ENCODE data around the gene APBA2.

Gene APBA2

DNA sequence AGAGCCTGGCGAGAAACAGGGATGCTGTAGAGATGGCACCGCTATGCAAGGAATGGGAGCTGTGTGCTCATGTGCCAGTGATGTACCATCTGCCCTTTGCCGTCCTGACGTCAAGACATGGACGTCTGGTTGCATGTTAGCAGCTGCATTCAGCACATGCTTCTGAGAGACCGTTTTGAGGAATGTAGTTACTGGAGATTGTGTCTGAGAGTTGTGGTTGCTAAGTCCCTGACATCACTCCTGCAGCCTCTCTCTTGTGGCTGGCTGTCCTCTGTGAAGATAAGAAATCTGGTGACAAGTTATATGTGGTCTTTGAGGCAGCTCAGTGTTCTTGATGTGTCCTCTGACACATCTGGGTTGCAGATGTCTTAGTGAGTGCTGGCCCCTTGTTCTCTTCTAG lies 165.1 kb downstream of the APBA2 start:
- DNase-seq, result no peak
- TF ChIP-seq POLR2A (IDR thresholded peaks at IDR 0.05; ENCODE audit: low read length) (no peak), GATA1 (IDR thresholded peaks at IDR 0.05; ENCODE audit: low read depth, low read length) (no peak)

DNA sequence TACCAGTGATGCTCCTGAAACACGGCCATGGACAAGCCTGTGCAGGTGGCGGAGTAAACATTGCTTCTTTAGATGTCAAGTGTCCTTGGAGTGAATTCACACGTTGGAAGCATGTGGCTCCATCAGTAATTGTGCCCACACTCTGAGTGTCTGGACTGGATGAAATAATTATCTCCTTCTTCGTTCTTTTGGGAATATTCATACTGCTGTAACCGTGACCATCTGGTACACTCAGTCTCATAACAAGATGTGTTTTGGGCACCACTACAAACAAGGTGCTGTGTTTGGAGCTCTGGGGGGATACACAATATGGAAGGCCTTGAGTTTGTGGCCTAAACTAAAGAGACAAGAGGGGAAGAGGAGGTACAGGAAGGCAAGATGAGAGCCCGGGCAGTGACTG lies 165.6 kb downstream of the APBA2 start:
- no peak for DNase-seq
- TF ChIP-seq POLR2A (IDR thresholded peaks at IDR 0.05; ENCODE audit: low read length) (no peak), GATA1 (IDR thresholded peaks at IDR 0.05; ENCODE audit: low read depth, low read length) (no peak)

DNA sequence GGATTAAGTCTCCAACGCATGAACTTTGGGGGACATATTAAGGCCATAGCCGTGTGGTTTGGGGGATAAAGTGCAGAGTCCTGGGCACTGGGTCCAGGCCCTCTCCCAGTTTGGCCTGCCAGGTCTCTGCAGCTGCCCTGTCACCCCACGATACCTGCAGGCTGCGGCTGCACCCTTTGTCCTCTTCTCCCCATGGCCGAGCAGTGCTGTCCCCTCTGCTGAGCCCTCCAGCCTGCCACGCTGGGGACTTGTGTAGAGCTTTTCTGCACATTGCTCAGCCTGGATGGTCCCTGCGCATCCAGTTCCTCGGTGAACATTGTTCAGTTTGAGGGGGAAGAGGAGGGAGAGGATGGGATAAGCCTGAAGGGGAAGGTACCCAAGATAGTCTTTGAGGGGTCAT lies 167.2 kb downstream of the APBA2 start:
- TF ChIP-seq POLR2A (IDR thresholded peaks at IDR 0.05; ENCODE audit: low read length), result no peak
- no peak for DNase-seq

DNA sequence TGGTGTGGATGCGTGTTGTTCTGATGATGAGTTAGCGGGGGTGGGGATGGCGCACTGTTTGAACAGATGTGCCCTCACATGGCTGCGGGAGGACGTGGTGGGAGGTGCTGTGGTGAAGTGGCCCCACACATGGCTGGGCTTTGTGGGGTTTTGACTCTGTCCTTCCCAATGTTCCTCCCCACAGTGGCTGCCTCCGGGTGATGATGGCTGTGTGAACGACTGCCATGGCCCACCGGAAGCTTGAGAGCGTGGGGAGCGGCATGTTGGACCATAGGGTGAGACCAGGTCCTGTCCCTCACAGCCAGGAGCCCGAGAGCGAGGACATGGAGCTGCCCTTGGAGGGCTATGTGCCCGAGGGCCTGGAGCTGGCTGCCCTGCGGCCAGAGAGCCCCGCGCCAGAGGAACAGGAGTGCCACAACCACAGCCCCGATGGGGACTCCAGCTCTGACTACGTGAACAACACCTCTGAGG lies 167.9 kb downstream of the APBA2 start:
- TF ChIP-seq GATA1 (IDR thresholded peaks at IDR 0.05; ENCODE audit: low read depth, low read length) (no peak), POLR2A (IDR thresholded peaks at IDR 0.05; ENCODE audit: low read length) (no peak)
- DNase-seq, result no peak

DNA sequence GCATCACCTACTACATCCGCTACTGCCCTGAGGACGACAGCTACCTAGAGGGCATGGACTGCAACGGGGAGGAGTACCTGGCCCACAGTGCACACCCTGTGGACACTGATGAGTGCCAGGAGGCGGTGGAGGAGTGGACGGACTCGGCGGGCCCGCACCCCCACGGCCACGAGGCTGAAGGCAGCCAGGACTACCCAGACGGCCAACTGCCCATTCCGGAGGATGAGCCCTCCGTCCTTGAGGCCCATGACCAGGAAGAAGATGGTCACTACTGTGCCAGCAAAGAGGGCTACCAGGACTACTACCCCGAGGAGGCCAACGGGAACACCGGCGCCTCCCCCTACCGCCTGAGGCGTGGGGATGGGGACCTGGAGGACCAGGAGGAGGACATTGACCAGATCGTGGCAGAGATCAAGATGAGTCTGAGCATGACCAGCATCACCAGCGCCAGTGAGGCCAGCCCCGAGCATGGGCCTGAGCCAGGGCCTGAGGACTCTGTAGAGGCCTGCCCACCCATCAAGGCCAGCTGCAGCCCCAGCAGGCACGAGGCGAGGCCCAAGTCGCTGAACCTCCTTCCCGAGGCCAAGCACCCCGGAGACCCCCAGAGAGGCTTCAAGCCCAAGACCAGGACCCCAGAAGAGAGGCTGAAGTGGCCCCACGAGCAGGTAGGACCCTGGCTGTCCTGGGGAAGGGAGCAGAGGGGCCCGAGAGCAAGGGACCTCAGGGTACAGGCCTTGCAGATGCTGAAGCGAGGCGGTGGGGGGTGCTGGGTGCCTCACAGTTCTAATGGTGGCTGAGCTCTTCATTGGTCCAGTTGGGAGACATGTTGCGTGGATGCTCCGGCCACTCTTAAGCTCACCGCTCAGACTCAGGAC lies 168.6 kb downstream of the APBA2 start:
- TF ChIP-seq POLR2A (IDR thresholded peaks at IDR 0.05; ENCODE audit: low read length) (no peak), GATA1 (IDR thresholded peaks at IDR 0.05; ENCODE audit: low read depth, low read length) (no peak)
- DNase-seq, result no peak

DNA sequence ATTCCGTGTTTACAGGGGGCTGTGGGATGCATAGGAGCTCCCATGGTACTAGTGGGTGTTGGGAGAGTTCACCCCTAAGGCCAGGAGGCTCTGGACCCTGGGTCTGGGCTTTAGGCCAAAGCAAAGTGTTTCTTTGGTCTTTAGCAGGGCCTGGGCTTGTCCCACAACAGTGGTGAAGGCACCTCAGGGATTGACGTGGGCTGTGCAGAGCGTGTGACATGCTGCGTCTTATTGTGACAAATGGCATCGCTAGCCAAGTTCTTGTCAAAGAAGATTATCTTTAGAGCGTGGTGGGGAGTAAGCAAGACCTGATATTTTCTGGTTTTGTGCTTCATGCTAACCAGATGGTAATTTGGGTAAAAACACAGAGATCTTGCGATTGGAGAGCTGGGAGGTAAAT lies 170.1 kb downstream of the APBA2 start:
- no peak for DNase-seq
- TF ChIP-seq GATA1 (IDR thresholded peaks at IDR 0.05; ENCODE audit: low read depth, low read length) (no peak), POLR2A (IDR thresholded peaks at IDR 0.05; ENCODE audit: low read length) (no peak)

DNA sequence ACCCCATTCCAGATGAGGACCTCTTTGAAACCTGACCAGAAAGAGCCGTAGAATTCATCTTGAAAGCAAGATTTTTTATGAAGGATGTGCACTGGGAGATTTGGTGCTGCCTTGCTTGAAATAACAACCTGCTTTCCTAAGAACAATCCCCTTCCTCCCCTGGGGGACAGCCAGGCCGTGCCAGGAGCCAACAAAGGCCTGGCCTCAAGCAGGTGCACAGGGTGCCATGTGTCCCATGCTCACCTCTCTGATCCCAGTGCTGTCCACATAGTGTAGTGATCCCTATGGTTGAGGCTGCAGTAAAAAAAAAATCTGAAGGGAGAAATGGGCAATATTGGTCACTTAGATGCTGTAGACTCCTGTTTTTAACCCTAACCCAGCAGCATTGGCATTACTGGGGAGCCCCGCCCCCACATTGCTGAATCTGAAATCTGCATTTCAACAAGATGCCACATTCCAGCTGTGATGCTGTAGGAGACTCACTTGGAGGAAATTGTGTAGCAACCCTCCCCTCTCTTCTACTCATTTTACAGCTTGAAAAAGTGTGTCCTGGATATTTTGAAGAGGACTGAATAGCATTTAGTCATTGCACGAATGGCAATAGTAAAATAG lies 171.2 kb downstream of the APBA2 start:
- TF ChIP-seq GATA1 (IDR thresholded peaks at IDR 0.05; ENCODE audit: low read depth, low read length) (no peak), POLR2A (IDR thresholded peaks at IDR 0.05; ENCODE audit: low read length) (no peak)
- DNase-seq, result no peak

DNA sequence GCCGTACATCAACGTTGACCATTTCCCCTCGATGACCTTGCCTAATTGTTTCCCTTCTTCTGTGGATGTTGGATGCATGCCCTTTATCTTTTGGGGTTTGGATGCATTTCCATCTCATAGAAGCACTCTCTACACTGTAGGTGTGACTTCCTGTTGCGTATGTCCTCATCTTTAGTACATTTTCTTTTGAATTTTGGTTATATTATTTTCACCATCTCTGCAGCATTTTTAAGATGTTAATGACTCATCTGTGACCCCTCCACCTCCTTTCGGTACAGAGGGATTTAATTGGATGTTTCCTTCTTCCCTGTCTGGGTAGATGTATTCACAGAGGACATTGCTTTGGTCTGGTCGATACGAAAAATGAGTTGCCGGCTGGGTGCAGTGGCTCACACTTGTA lies 172.1 kb downstream of the APBA2 start:
- DNase-seq, result no peak
- no peak for TF ChIP-seq GATA1 (IDR thresholded peaks at IDR 0.05; ENCODE audit: low read depth, low read length)
- no peak for TF ChIP-seq POLR2A (IDR thresholded peaks at IDR 0.05; ENCODE audit: low read length)

DNA sequence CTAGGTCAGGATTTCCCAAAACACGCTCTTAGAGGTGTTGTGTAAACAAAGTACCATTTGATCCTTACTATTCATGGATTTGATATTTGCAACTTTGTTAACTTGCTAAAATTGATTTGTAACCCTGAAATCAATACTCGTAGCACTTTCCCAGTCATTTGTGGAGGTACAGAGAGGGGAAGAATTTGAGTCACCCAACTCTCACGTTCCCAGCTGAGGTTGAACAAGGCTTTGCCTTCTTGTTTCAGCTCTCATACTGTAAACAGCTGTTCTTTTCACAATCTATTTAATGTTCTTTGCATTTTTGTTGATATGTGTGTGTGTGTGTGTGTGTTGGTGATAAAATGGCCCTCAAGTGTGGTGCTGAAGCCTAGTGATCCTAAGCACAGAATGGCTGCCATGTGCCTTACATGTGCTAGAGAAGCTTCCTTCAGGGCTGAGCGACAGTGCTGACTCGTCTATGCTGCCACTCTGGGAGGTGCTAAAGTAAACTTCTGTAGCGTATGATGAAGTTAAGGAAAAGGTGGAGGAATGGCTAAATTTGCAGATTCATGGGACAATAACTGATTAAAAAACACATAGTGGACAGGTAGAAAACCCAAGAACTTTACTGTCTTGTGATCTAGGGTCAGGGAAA lies 173.2 kb downstream of the APBA2 start:
- TF ChIP-seq GATA1 (IDR thresholded peaks at IDR 0.05; ENCODE audit: low read depth, low read length), result no peak
- TF ChIP-seq POLR2A (IDR thresholded peaks at IDR 0.05; ENCODE audit: low read length), result no peak
- no peak for DNase-seq

DNA sequence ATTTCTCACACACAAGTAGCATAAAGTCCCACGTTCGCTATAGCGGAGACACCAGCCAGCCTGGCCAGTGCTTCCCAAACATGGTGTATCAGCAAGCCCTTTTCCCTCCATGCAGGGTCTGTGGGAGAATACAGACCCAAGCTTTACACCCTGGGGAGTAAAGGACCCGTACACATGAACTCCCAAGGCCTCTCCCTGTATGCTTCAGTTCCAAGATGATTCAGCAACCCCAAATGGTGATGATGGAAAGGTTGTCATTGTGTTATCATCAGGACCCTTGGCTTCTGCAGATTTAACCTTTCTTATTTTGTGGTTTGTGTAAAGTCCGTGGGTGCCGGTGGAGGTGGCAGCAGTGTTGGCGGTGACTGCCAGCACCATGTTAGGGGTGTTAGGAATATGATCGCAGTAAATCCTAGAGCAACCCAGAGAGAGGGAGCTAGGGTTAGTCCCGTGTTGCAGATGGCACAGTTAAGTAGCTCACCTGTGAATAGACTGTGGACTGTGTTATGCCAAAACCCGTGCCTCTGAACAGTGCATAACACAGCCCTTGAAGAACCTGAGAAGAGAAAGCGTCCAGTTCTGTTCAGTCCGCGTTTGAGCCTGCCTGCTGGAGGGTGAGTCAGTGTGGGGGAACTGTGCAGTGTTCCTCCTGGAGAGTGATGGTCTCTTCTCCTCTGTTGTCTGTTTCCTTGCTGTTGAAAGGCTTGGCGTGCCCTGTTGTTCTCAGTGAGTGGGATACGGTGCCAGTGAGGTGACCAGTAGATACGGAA lies 174.3 kb downstream of the APBA2 start:
- no peak for TF ChIP-seq POLR2A (IDR thresholded peaks at IDR 0.05; ENCODE audit: low read length)
- TF ChIP-seq GATA1 (IDR thresholded peaks at IDR 0.05; ENCODE audit: low read depth, low read length), result no peak
- DNase-seq, result no peak

DNA sequence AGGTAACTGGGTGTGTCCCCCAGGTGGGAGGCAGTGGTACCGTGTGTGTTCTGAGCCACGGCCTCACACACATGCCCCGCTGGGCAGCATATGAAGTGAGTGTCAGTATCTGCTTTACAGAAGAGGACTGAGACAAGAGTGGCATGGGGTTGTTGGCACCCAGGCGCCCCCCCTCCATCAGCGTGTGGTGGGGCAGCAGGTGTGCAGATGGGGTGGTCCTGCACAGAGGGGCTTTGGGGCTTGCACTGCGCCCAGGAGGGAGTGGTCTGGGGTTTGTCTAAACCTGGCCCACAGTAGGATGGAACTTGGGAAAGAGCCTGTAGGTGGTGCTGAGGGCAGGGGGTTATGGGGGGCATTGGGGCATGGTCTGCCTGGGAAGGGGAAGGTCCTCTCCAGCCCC lies 176.0 kb downstream of the APBA2 start:
- no peak for DNase-seq
- no peak for TF ChIP-seq POLR2A (IDR thresholded peaks at IDR 0.05; ENCODE audit: low read length)
- no peak for TF ChIP-seq GATA1 (IDR thresholded peaks at IDR 0.05; ENCODE audit: low read depth, low read length)

DNA sequence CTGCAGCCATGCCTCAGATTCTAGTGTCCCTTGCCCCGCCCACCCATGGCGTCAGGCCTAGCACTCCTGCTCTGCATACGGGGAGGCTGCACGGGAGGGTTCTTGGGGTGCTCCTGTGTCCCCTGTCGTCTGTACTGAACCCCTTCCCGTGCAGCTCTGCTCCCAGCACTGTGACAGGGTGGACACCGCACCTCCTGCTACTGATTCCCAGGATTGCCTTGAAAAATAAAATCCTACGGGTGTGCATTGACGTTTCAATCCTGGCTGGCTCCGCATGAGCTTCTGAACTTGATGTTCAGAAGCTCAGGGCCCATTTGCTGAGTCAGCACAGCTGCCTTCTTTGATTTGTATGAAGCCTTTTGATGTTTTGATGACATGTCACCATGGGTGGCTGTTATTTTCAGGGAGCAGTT lies 176.4 kb downstream of the APBA2 start:
- TF ChIP-seq GATA1 (IDR thresholded peaks at IDR 0.05; ENCODE audit: low read depth, low read length), result no peak
- no peak for TF ChIP-seq POLR2A (IDR thresholded peaks at IDR 0.05; ENCODE audit: low read length)
- no peak for DNase-seq

DNA sequence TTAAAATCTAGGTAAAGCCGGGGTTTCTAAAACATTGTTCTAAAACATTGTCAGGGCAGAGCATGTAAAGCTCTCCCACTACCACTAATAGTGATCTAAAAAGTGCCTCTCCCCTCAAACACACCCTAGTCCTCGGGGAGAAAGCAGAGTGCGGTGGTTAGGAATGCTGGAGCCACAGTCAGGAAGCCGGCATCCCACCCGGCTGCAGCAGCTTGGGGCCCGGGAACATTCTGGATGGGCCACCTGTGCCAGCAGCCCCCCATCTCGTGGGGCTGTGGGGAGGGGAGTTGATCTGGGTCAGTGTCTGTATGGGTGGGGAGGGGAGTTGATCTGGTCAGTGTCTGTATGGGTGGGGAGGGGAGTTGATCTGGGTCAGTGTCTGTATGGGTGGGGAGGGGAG lies 176.9 kb downstream of the APBA2 start:
- TF ChIP-seq GATA1 (IDR thresholded peaks at IDR 0.05; ENCODE audit: low read depth, low read length) (no peak), POLR2A (IDR thresholded peaks at IDR 0.05; ENCODE audit: low read length) (no peak)
- no peak for DNase-seq

DNA sequence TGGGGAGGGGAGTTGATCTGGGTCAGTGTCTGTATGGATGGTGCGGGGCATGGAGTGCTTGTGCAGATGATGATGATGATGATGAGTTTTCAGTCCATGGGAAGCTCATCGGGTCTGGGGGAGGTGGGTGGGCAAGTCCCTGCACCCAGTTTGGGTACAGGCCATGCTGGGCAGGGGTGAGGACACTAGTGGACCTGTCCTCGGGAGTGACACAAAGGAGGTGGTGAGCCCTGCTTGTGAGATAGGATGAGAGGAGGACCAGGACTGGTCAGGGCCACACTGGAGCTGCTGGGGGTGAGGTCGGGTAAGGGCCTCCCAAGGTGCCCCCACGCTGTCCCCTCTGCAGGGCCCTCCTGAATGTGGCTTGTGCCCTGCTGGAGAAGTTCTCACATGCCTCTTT lies 177.9 kb downstream of the APBA2 start:
- no peak for TF ChIP-seq GATA1 (IDR thresholded peaks at IDR 0.05; ENCODE audit: low read depth, low read length)
- DNase-seq, result no peak
